Smooth muscle cell (in vitro differentiated cells): ENCODE measurements around the gene SLC16A3. TPM values are rescaled to one million over a fixed set of nuclear protein-coding genes. Genes with fewer than 3 reads are reported as not detected.

Source experiments
- DNase-seq: peaks from one replicate; lab custom pipeline; 2025; ENCODE audit not compliant: unreplicated experiment; lab: John Stamatoyannopoulos, UW
- H2AFZ ChIP-seq: fragments of 200-600 bp; sonication (generic); 2 replicates; pipeline ENCODE4 v1.6.0; 2016; ENCODE audit warnings: antibody characterized with exemption, low read depth, mild to moderate bottlenecking
- H3F3A ChIP-seq: fragments of 200-600 bp; sonication (generic); 2 replicates; pipeline ENCODE4 v1.6.0; 2017; ENCODE audit warnings: antibody characterized with exemption, low read depth
- H3K27ac ChIP-seq: fragments of 200-600 bp; sonication (generic); 2 replicates; pipeline ENCODE4 v1.5.1; 2016; ENCODE audit warnings: low read depth, mild to moderate bottlenecking
- H3K27me3 ChIP-seq: fragments of 200-600 bp; sonication (generic); 2 replicates; pipeline ENCODE4 v1.6.1; 2016; ENCODE audit warnings: low read depth, mild to moderate bottlenecking
- H3K36me3 ChIP-seq: fragments of 200-600 bp; sonication (generic); 2 replicates; pipeline ENCODE4 v1.5.1; 2016; ENCODE audit warnings: low read depth
- H3K4me1 ChIP-seq: fragments of 200-600 bp; sonication (generic); 2 replicates; pipeline ENCODE4 v1.5.1; 2016; ENCODE audit warnings: low read depth
- H3K4me2 ChIP-seq: fragments of 200-600 bp; sonication (generic); 2 replicates; pipeline ENCODE4 v1.6.0; 2016; ENCODE audit warnings: mild to moderate bottlenecking
- H3K4me3 ChIP-seq: fragments of 200-600 bp; sonication (generic); 2 replicates; pipeline ENCODE4 v1.5.1; 2016; ENCODE audit warnings: mild to moderate bottlenecking
- H3K79me2 ChIP-seq: fragments of 200-600 bp; sonication (generic); 2 replicates; pipeline ENCODE4 v1.6.0; 2016; ENCODE audit warnings: low read depth, mild to moderate bottlenecking
- H3K9ac ChIP-seq: fragments of 200-600 bp; sonication (generic); 2 replicates; pipeline ENCODE4 v1.6.0; 2016; ENCODE audit warnings: low read depth
- H3K9me3 ChIP-seq: fragments of 200-600 bp; sonication (generic); replicated peaks from 2 replicates; pipeline ENCODE4 v1.5.1; 2016; ENCODE audit warnings: low read depth
- H4K20me1 ChIP-seq: fragments of 200-600 bp; sonication (generic); 2 replicates; pipeline ENCODE4 v1.6.0; 2016; ENCODE audit warnings: low read depth
- WGBS: methylation state at CpG from one replicate; pipeline ENCODE4 v1.1.7; 2016; ENCODE audit warnings: low lambda C conversion rate; 5-methylcytosine and 5-hydroxymethylcytosine counted together
- polyA plus RNA-seq: library from polyadenylated mRNA; unstranded; fragments of >200 nt; fragmentation: Nextera tagmentation; extraction: Ambion mirVana; gene quantifications from 2 replicates; pipeline ENCODE4 v1.2.1, GENCODE V29; 2016
- total RNA-seq: library from RNA; depleted of rRNA; stranded (reverse); fragments of >200 nt; gene quantifications from 2 replicates; pipeline ENCODE4 v1.2.3, GENCODE V29; 2014
- TF ChIP-seq, protein P1 (sequence below): fragments of 200-600 bp; sonication (generic); IDR thresholded peaks from 2 replicates; pipeline ENCODE4 v1.5.1; 2017; ENCODE audit warnings: borderline replicate concordance, mild to moderate bottlenecking, antibody characterized with exemption; ENCODE audit not compliant: insufficient read depth, poor library complexity, severe bottlenecking

The SLC16A3 gene
- total and polyA plus RNA-seq, 2 experiments from 2014 or later = 83.3 to 180 TPM

DNA sequence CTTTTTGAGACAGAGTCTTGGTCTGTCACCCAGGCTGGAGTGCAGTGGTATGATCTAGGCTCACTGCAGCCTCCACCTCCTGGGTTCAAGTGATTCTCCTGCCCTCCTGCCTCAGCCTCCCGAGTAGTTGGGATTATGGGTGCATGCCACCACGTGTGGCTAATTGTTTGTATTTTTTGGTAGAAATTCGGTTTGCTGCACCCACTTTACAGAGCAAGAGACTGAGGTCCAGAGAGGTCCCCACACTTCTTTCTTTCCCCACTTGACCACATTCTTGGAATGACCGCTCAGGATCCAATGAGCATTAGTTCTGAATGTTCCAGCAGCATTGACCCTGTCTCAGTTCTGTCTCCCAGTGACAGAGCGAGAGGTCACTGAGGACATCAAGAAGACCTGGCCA is 5.3 kb upstream of the SLC16A3 start:
- TF ChIP-seq, protein P1, sequence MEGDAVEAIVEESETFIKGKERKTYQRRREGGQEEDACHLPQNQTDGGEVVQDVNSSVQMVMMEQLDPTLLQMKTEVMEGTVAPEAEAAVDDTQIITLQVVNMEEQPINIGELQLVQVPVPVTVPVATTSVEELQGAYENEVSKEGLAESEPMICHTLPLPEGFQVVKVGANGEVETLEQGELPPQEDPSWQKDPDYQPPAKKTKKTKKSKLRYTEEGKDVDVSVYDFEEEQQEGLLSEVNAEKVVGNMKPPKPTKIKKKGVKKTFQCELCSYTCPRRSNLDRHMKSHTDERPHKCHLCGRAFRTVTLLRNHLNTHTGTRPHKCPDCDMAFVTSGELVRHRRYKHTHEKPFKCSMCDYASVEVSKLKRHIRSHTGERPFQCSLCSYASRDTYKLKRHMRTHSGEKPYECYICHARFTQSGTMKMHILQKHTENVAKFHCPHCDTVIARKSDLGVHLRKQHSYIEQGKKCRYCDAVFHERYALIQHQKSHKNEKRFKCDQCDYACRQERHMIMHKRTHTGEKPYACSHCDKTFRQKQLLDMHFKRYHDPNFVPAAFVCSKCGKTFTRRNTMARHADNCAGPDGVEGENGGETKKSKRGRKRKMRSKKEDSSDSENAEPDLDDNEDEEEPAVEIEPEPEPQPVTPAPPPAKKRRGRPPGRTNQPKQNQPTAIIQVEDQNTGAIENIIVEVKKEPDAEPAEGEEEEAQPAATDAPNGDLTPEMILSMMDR = no peak

DNA sequence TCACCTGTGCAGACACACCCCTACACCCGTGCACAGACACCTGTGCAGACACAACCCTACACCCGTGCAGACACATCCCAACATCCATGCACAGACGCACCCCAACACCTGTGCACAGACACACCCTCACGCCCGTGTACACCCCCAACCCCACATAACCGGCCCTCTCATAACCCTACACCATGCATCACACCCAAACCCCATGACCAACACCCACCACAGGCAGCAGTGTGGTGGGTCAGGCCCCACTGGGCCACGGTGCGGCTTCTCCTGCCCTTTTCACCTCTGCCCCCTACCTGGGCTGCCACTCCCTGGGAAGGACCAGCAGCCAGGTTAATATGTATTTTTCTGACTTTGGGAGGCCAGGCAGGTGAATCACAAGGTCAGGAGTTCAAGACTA is 4.2 kb upstream of the SLC16A3 start:
- TF ChIP-seq, protein P1 = no peak
- Histone ChIP-seq H3K27me3 (no peaks in the 10 kb centered on the region), H3K27ac (no peak overlapping the region), H3K4me2 (no peak overlapping the region), H2AFZ (no peak overlapping the region), H4K20me1 (peaks cover 7% of the 10 kb centered on the region), H3K36me3 (no peaks in the 10 kb centered on the region), H3K9ac (no peak overlapping the region), H3K4me1 (no peaks in the 10 kb centered on the region), H3K4me3 (no peak overlapping the region), H3F3A (no peaks in the 10 kb centered on the region), H3K9me3 (no peaks in the 10 kb centered on the region), H3K79me2 (peaks cover 8% of the 10 kb centered on the region)
- WGBS = 91% methylated on average over 8 of the region's 8 CpGs
- no peak for DNase-seq

More for the DNA sequence above, 5.3 kb upstream of the SLC16A3 start:
- Histone ChIP-seq H3K27ac (no peak overlapping the region), H3K36me3 (no peaks in the 10 kb centered on the region), H3K4me1 (no peaks in the 10 kb centered on the region), H3K4me3 (no peak overlapping the region), H3K9ac (no peak overlapping the region), H2AFZ (no peak overlapping the region), H3K4me2 (no peak overlapping the region), H4K20me1 (no peaks in the 10 kb centered on the region), H3K9me3 (no peaks in the 10 kb centered on the region), H3K27me3 (no peaks in the 10 kb centered on the region), H3F3A (no peaks in the 10 kb centered on the region), H3K79me2 (peaks cover 8% of the 10 kb centered on the region)
- DNase-seq = no peak
- WGBS = 77% methylated on average over 5 of the region's 5 CpGs

DNA sequence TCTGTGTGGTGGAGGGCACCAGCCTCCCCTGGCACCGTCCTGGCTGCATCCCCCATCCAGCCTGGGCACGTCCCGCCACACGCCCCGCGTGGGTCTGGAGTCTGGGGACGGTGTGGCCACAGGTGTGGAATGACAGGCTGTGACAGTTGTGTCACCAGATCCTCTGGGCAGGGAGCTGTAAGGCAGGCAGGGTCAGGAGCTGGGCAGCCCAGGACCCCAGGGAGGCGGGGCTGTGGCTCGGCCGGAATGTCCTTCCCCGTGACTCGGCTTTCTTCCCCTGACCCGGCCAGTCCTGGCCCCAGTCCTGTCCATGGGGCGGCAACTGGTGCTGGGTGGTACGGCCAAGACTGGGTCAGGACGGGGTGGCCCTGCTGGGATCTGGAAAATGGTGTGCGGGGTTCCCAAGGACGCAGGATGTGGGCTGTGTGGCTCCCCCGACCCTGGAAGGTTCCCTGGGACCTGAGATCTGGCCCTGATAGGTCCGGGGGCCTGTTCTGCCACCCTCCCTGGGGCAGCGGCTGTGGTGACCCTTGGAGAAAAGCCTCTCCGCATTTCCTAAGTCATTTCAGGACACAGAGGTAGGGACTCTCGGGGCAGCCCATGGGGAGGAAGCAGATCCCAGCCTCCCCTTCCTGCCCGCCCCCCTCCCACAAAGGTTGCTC is 3.3 kb upstream of the SLC16A3 start:
- Histone ChIP-seq H3K27me3 (no peaks in the 10 kb centered on the region), H3K4me1 (peaks cover 2% of the 10 kb centered on the region), H3K79me2 (peaks cover 16% of the 10 kb centered on the region), H3F3A (no peaks in the 10 kb centered on the region), H3K36me3 (no peaks in the 10 kb centered on the region), H3K9me3 (no peaks in the 10 kb centered on the region), H2AFZ (no peak overlapping the region), H4K20me1 (peaks cover 15% of the 10 kb centered on the region), H3K4me3 (no peak overlapping the region), H3K27ac (no peak overlapping the region), H3K9ac (no peak overlapping the region), H3K4me2 (no peak overlapping the region)
- no peak for DNase-seq
- TF ChIP-seq, protein P1 = no peak
- 85% methylated on average over 24 of the region's 24 CpGs for WGBS

DNA sequence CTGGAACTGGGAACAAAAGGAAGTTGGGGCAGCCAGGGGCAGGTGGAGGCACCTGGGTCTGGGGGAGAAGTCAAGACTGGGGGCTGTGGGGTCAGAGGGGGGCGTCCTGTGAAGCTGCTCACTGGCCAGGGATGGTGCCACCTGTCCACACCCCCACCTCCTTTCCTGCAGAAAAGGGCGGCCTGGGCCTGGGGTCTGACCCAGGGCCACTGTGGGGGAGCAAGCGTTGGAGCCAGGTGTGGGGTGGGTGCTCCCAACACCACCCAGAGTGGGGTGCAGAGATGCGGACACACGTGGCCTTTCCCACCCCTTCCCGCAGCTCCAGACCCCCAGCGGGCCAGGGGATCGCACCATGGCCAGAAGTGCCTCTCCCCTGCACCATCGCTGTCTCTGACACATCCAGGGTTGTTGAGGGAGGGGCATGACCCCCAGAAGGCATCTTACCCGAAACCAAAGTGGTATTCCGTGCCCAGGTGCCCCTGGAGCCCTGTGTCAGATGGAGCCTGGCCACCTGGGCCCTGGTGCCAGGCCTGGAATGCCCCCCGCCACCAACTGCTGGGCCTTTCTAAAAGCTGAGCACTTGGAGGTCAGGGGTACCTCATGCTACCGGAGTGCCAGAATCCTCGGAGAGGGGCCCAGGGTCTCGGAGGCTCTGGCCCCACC is 2.6 kb upstream of the SLC16A3 start:
- H3F3A ChIP-seq = no peaks in the 10 kb centered on the region
- no peak overlapping the region for H3K4me2 ChIP-seq
- WGBS = 92% methylated on average over 15 of the region's 15 CpGs
- no peak overlapping the region for H3K9ac ChIP-seq
- H3K9me3 ChIP-seq = no peaks in the 10 kb centered on the region
- no peak for DNase-seq
- H2AFZ ChIP-seq = no peak overlapping the region
- H3K4me1 ChIP-seq = peaks cover 5% of the 10 kb centered on the region
- H3K4me3 ChIP-seq = no peak overlapping the region
- H3K36me3 ChIP-seq = no peaks in the 10 kb centered on the region
- H3K27ac ChIP-seq = no peak overlapping the region
- H3K79me2 ChIP-seq = peaks cover 24% of the 10 kb centered on the region
- peaks cover 23% of the 10 kb centered on the region for H4K20me1 ChIP-seq
- H3K27me3 ChIP-seq = no peaks in the 10 kb centered on the region
- TF ChIP-seq, protein P1 = no peak
